ENCODE results near the gene XKRX.

XKRX gene

GRCh38 chrX:100928660-100929613 lies at the start of gene XKRX:
Gene XKRX, minus strand, starts transcription at chrX:100928917. Its CDS starts 613 bp downstream, at chrX:100928304.
- FAIRE-seq, result no peak

GRCh38 chrX:100976211-100976610 lies 47.5 kb upstream of the XKRX start:
- no peak for FAIRE-seq

- FAIRE-seq, result no peak
Measured at GRCh38 chrX:100975212-100975611, 46.5 kb upstream of the XKRX start.

DNA sequence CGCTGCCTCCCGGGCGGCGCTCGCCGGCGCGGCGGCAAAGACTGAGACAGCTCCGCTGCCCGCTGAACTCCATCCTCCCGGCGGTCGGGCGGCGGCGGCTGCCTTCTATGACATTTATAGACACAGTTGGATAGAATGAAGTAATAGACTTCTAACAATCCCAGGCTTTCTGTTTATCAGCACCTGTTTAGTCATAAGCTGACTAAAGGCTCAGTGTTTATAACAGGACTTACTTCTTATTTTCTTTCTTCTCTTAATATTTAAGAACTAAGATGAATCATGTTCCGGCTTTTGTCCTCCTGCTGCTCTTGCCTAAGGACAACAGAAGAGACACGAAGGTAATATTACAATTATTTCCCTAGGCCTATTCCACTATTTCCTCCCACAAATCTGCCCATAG lies 44.7 kb upstream of the XKRX start:
- FAIRE-seq, result no peak

GRCh38 chrX:100969936-100970335 lies 41.2 kb upstream of the XKRX start:
- FAIRE-seq, result no peak

DNA sequence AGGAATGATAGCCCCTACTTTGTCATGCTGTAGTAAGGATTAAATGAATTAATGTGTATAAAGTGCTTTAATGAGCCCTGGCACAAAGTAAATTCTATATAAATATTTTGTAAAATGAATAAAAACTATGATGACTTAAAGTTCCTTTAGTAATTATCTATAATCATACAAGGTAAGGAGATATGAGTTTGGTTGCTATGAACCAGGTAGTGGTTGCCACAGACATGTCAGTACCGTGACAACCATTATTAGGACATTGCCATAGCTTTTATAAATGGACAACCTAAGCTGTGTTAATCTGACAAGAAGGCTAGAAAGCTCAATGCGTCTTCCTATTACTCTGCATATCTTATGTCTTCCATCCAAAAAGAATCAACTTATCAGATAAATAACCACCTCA lies 40.7 kb upstream of the XKRX start, which contains the start of gene ARL13A:
ARL13A (plus strand) TSS at position 301 of the 400 bp plus-strand sequence. CDS start 3,982 bp downstream, outside the sequence.
- no peak for FAIRE-seq

DNA sequence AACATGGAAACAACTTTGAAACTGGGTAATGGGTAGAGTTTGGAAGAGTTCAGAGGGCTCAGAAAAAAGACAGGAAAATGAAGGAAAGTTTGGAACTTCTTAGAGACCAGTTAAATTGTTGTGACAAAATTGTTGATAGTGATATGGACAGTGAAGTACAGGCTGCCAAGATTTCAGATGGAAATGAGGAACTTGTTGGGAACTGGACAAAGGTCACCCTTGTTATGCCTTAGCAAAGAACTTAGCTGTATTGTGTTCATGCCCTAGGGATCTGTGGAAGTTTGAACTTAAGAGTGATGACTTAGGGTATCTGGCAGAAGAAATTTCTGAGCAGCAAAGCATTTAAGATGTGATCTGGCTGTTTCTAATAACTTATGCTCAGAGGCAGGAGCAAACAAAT lies 35.6 kb upstream of the XKRX start:
- no peak for FAIRE-seq

- FAIRE-seq, result no peak
Measured at GRCh38 chrX:100962811-100963210, 34.1 kb upstream of the XKRX start.

- no peak for FAIRE-seq
Measured at GRCh38 chrX:100948557-100948956, 19.8 kb upstream of the XKRX start.

- no peak for FAIRE-seq
Measured at GRCh38 chrX:100946299-100946927, 17.7 kb upstream of the XKRX start.

DNA sequence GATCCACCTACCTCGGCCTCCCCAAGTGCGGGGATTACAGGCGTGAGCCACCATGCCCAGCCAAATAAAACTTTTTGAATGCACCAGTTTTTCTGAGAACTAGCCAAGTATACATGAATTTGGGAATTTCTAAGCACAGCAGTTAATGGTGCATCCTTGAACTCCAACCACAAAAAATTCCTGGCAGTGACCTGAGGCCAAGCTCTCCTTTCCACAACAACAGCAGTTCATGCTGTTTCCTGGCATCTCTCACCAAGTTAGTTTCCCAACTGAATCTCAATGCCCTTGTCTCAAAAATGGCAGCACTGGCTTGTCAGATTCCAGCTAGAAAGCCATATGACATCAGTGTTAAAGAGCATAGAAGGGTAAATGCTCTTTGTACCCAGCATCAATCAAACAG lies 15.9 kb upstream of the XKRX start:
- no peak for FAIRE-seq

DNA sequence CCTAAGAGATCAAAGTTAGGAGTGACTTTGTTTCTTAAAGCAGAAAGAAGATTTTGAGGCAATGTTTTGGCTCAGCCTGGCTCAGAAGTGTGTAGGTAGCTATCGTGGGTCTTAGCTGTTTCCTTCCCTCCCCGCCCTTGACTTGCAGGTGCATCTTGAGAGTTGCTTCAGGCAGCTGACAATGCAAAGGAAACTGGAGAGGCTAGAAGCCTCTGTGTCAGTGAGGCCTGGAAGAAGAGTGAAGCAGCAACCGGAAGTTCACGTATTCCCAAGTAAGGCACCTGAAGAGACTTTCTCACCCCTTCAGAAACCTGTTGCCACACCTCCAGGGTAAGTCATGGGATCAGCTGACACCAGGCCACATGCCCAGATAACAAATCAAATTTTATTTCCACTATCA lies 10.6 kb upstream of the XKRX start:
- FAIRE-seq, result no peak

GRCh38 chrX:100935767-100936166 lies 7.0 kb upstream of the XKRX start:
- FAIRE-seq, result no peak

GRCh38 chrX:100931925-100932285 lies 3.2 kb upstream of the XKRX start:
- FAIRE-seq, result no peak

- no peak for FAIRE-seq
Measured at GRCh38 chrX:100931218-100931924, 2.7 kb upstream of the XKRX start.

DNA sequence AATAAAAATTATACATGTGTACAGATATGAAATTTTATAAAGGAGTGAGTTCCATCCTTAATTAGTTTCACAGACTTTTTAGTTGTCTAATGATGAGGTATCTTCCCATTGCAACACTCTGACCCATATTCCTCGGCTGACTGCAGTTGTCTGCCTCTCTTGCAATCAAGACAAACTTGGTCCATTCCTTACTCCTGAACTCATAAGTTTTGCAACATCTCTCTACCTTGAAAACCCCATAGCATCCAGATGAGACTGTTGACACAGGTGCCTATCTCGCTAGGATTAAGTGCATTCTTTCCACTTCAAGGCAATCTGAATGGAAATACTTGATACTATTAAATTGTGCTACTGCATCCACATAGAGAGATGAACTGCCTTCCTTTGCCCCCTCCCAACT lies 2.3 kb downstream of the XKRX start:
- no peak for FAIRE-seq

GRCh38 chrX:100924375-100924774 lies 4.3 kb downstream of the XKRX start:
- FAIRE-seq, result no peak

DNA sequence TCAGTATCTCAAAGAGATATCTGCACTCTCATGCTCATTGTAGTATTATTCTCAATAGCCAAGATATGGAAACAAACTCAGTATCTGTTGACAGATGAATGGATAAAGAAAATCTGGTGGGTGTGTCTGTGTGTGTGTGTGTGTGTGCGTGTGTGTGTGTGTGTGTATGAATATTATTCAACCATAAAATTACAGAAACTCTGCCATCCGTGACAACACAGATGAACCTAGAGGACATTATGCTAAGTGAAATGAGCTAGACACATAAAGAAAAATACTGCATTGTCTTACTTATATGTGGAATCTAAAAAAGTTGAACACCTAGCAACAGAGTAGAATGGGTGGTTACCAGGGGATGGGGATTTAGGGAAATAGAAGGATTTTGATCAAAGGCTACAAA lies 13.2 kb downstream of the XKRX start:
- FAIRE-seq, result no peak

GRCh38 chrX:100913111-100913510 lies 15.6 kb downstream of the XKRX start:
- FAIRE-seq, result no peak

DNA sequence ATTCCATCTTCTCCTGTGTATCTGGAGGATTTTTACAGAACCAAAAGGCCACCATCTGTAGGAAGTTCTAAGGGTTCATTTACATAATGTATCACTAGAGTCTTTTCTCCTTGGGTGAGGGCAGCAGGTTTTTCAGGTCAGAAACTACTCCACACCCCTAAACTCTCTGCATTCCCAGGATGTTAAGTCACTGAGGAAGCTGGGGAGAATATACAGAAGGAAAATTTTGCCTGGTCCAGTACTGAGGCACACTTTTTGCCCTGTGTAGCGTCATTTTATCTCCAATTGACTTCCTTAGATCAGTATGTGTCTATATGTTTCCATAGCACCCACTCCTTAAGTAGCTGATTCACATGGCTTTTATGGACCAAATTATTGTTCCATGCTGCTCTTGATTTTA lies 17.0 kb downstream of the XKRX start:
- no peak for FAIRE-seq

- FAIRE-seq, result no peak
Measured at GRCh38 chrX:100905620-100906019, 23.1 kb downstream of the XKRX start.

DNA sequence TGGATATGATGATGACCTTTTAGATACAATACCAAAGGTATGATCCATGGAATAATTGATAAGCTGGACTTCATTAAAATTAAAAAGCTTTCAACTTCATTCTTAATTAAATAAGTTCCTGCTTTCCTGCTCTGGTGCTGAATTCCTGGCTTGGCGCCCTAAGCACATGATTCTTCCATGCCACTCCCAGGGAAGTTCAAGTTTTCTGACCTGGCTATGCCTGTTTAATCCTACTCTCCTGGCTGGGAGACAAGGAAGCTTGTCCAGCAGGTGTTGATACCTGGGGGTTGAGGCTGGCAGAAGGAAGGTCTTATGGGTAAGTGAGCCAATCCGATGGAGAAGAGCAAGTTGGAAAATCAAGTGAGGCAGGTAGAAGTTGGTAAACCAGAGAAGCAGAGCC lies 24.3 kb downstream of the XKRX start:
- no peak for FAIRE-seq

- FAIRE-seq, result no peak
Measured at GRCh38 chrX:100895365-100896075, 33.2 kb downstream of the XKRX start.
